GM04503 (cell line): ENCODE results near the gene TRMT1.

Experiments
- DNase-seq: peaks from one replicate; pipeline ENCODE4 v3.0.0-alpha.2; 2012; ENCODE audit warnings: low read depth

The TRMT1 gene

GRCh38 chr19:13090511-13091231, 25.9 kb downstream of the TRMT1 start:
- DNase-seq: no peak

GRCh38 chr19:13089857-13090507, 26.6 kb downstream of the TRMT1 start:
- no peak for DNase-seq

GRCh38 chr19:13089139-13089856, 27.2 kb downstream of the TRMT1 start:
- no peak for DNase-seq

GRCh38 chr19:13087795-13088537, 28.6 kb downstream of the TRMT1 start:
- no peak for DNase-seq

- no peak for DNase-seq
Observed at GRCh38 chr19:13087295-13087694, 29.2 kb downstream of the TRMT1 start.

GRCh38 chr19:13086341-13086740, 30.2 kb downstream of the TRMT1 start:
- no peak for DNase-seq

- DNase-seq: no peak
Observed at GRCh38 chr19:13085666-13086065, 30.9 kb downstream of the TRMT1 start.

GRCh38 chr19:13083627-13084026, 32.9 kb downstream of the TRMT1 start:
- no peak for DNase-seq

- no peak for DNase-seq
Observed at GRCh38 chr19:13083008-13083404, 33.5 kb downstream of the TRMT1 start.

- DNase-seq: no peak
Observed at GRCh38 chr19:13082192-13083007, 34.1 kb downstream of the TRMT1 start.

GRCh38 chr19:13079542-13079986, 37.0 kb downstream of the TRMT1 start:
- no peak for DNase-seq

GRCh38 chr19:13078897-13079541, 37.5 kb downstream of the TRMT1 start:
- DNase-seq: no peak

GRCh38 chr19:13078381-13078780, 38.2 kb downstream of the TRMT1 start:
- DNase-seq: no peak

GRCh38 chr19:13077240-13077639, 39.3 kb downstream of the TRMT1 start:
- no peak for DNase-seq

GRCh38 chr19:13076787-13077186, 39.8 kb downstream of the TRMT1 start:
- no peak for DNase-seq

- no peak for DNase-seq
Observed at GRCh38 chr19:13076320-13076719, 40.2 kb downstream of the TRMT1 start.

- DNase-seq: no peak
Observed at GRCh38 chr19:13074378-13074777, 42.2 kb downstream of the TRMT1 start.

GRCh38 chr19:13073263-13073662, 43.3 kb downstream of the TRMT1 start:
- no peak for DNase-seq

- DNase-seq: no peak
Observed at GRCh38 chr19:13072188-13072908, 44.2 kb downstream of the TRMT1 start.
